HFF-Myc (cell line): ENCODE data around the gene ZZZ3.

Experiments
- DNase-seq: peaks from one replicate; pipeline ENCODE4 v3.0.0-alpha.2; 2011; ENCODE audit warnings: low read depth; ENCODE audit errors: extremely low read depth
- H3K4me3 ChIP-seq: replicated peaks from 2 replicates; pipeline ENCODE4 v1.5.1; 2011; ENCODE audit warnings: low read depth, mild to moderate bottlenecking, control low read depth, low read length
- CTCF ChIP-seq: IDR thresholded peaks from 2 replicates; pipeline ENCODE4 v1.5.1; 2012; ENCODE audit warnings: mild to moderate bottlenecking, low read depth, low read length, control low read depth; ENCODE audit errors: missing control alignments

The ZZZ3 gene

DNA sequence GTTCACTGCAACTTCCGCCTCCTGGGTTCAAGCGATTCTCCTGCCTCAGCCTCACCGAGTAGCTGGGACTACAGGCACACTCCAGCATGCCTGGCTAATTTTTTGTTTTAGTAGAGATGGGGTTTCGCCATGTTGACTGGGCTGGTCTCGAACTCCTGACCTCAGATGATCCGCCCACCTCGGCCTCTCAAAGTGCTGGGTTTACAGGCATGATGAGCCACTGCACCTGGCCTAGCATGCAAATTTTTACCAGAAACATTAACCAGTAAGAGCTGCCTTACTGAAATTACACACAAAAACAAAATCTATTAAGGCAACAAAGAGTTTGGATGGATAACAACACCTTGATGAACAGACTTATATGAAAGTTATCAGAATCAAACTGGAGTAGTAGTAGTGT lies 12.1 kb downstream of the ZZZ3 start:
- no peak for TF ChIP-seq CTCF
- H3K4me3 ChIP-seq = no peak overlapping the region
- no peak for DNase-seq

DNA sequence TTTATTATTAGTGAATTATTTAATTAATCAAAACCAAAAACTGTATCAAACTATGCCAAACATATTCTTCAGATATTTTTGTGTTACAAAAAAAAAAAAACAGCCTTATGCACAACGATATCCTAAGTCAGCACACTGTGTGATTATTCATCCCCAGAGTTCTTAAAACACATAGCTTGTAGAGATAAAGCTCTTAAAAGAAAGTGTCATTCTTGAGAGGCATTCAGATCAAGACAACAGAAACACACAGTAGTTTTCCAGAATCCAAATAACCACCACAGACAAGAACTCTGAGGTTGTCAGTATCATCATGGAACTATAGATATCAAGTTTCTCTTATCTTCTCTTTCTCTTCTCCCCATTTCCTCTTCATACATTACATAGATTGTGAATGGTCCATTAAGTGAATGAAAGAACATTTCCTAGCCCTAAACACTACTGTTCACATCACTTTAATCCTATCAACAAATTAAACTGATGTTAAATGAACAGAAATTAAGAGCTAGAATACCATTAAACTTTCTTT lies 13.5 kb downstream of the ZZZ3 start:
- no peak overlapping the region for H3K4me3 ChIP-seq
- TF ChIP-seq CTCF = no peak
- DNase-seq = no peak

DNA sequence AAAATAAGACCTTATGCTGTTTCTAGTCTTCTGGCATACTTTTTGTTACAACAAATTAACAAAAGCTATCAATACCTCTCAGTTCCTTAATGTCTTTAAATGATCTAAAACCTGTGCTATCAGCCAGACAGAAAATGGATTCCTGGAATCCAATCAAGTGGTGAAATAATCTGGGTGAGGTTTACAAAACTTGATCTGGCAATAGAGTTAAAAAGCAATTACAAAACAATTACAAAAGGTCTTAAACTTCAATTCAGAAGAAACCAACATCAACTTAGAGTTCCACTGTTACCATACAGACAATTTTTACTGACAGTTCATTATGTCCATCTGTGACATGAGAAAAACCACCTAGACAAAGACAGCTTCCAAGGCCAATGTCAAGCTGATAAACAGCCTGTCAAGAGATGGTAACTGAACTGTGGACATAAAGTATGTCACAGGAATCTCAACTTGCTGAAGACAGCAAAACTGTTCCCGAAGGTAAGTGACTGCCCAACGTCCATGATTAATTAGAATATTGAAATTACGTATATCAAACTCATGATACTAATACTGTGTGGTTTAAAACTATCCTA lies 17.4 kb downstream of the ZZZ3 start:
- no peak for DNase-seq
- no peak for TF ChIP-seq CTCF
- H3K4me3 ChIP-seq = no peak overlapping the region

GRCh38 chr1:77661696-77662095 lies 20.8 kb downstream of the ZZZ3 start:
- H3K4me3 ChIP-seq = no peak overlapping the region
- no peak for TF ChIP-seq CTCF
- no peak for DNase-seq

DNA sequence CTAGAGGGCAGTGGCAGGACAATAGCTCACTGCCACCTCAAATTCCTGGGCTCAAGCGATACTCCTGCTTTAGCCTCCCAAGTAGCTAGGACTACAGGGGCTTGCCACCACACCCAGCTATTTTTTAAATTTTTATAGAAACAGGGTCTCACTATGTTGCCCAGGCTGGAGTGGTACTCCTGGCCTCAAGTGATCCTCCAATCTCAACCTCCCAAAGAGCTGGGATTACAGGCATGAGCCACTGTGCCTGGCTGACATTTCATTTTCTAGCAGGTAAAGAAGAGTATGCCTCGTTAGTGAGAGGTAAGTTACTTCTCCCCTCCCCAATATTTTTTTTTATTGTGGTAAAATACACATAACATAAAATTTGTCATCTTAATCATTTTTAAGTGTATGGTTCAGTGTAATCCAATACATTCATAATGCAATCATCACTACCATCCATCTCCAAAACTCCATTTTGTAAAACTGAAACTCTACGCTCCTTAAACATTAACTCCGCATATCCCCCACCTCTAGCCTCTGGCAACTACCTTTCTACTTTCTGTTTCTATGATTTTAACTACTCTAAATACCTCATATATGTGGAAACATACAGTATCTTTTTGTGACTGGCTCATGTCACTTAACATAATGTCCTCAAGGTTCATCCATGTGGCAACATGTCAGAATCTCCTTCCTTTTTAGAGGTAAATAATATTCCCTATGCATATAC lies 22.4 kb downstream of the ZZZ3 start:
- no peak overlapping the region for H3K4me3 ChIP-seq
- DNase-seq = no peak
- TF ChIP-seq CTCF = no peak

GRCh38 chr1:77658271-77658670 lies 24.2 kb downstream of the ZZZ3 start:
- H3K4me3 ChIP-seq = no peak overlapping the region
- TF ChIP-seq CTCF = no peak
- no peak for DNase-seq

GRCh38 chr1:77655431-77655974 lies 27.0 kb downstream of the ZZZ3 start:
- no peak for TF ChIP-seq CTCF
- H3K4me3 ChIP-seq = no peak overlapping the region
- no peak for DNase-seq
